PFSK-1 (cell line): ENCODE data around the gene WBP1.
A peak's percentile ranks its signal among the peaks of the same experiment; 100 is the strongest.

Experiments used
- FOXP2 ChIP-seq: optimal IDR thresholded peaks from 2 replicates; pipeline ENCODE3; 2011; ENCODE audit warnings: borderline replicate concordance, control low read depth, inconsistent platforms; ENCODE audit not compliant: insufficient read depth; ENCODE audit errors: extremely low read length, extremely low read depth
- POLR2AphosphoS5 ChIP-seq: IDR thresholded peaks from 2 replicates; pipeline ENCODE4 v1.6.1; 2012; ENCODE audit warnings: low read depth, mild to moderate bottlenecking, control low read depth, low read length, moderate library complexity
- REST ChIP-seq, 2 experiments: IDR thresholded peaks; 2 replicates each; pipeline versions ENCODE4 v1.6.1 to v1.8.0; 2011 to 2012; ENCODE audit warnings: low read depth in 2 of 2, low read length in 2 of 2, control low read depth in 1 of 2, inconsistent platforms in 1 of 2, mild to moderate bottlenecking in 1 of 2, moderate library complexity in 1 of 2; ENCODE audit not compliant: insufficient read depth in 1 of 2
- SIN3A ChIP-seq: IDR thresholded peaks from 2 replicates; pipeline ENCODE4 v1.6.1; 2012; ENCODE audit warnings: mild to moderate bottlenecking, low read length, moderate library complexity, borderline replicate concordance; ENCODE audit not compliant: insufficient read depth
- TAF1 ChIP-seq: IDR thresholded peaks from 2 replicates; pipeline ENCODE4 v1.6.1; 2012; ENCODE audit warnings: low read length, control low read depth, borderline replicate concordance; ENCODE audit not compliant: insufficient read depth

Gene WBP1

GRCh38 chr2:74439803-74440377 lies 18.3 kb upstream of the WBP1 start:
- TF ChIP-seq SIN3A (no peak), REST (IDR thresholded peaks at IDR 0.05; ENCODE audit: insufficient read depth in 1 of 2, low read depth in 2 of 2, low read length in 2 of 2) (no peak), POLR2AphosphoS5 (no peak; the same call in 1 of the 2 replicates), TAF1 (no peak), FOXP2 (no peak)

- peak; percentile 78; the same call in 1 of the 2 replicates for TF ChIP-seq SIN3A
- 0 out of 4 replicates have a peak, but pooled peaks of 1 of the 2 experiments have one; percentile 50 for TF ChIP-seq REST (IDR thresholded peaks at IDR 0.05; ENCODE audit: insufficient read depth in 1 of 2, low read depth in 2 of 2, low read length in 2 of 2)
- TF ChIP-seq FOXP2 = peak; percentile 84
- TF ChIP-seq POLR2AphosphoS5 = peak; percentile 84
- peak; percentile 84; the same call in 1 of the 2 replicates for TF ChIP-seq TAF1
Measured at GRCh38 chr2:74440378-74441169, 17.7 kb upstream of the WBP1 start.

GRCh38 chr2:74441170-74441689 lies 17.0 kb upstream of the WBP1 start:
- TF ChIP-seq SIN3A = no peak

- TF ChIP-seq POLR2AphosphoS5 (no peak), REST (IDR thresholded peaks at IDR 0.05; ENCODE audit: insufficient read depth in 1 of 2, low read depth in 2 of 2, low read length in 2 of 2) (no peak), TAF1 (no peak), SIN3A (no peak), FOXP2 (no peak)
Measured at GRCh38 chr2:74441690-74442482, 16.4 kb upstream of the WBP1 start, which contains the start of gene RTKN. RTKN (minus strand) TSS chr2:74441937; CDS start chr2:74441816, 121 bp downstream.
